HEK293 (cell line): ENCODE measurements around the gene AKT2.
A peak's percentile ranks its signal among the peaks of the same experiment; 100 is the strongest.

ENCODE experiments used
- CTCF ChIA-PET: fragments of 350-600 bp; formaldehyde crosslinking; extraction: SDS; loops from one replicate; lab custom pipeline; 2021; ENCODE audit warnings: antibody characterized with exemption; lab: Yijun Ruan, JAX
- POLR2A ChIA-PET: fragments of 300-600 bp; formaldehyde crosslinking; extraction: SDS; loops from one replicate; lab custom pipeline; 2020; ENCODE audit warnings: antibody characterized with exemption, inconsistent platforms; lab: Yijun Ruan, JAX
- H3K27ac ChIP-seq: fragments of 200-500 bp; sonication (Bioruptor generic); 2 replicates; pipeline ENCODE4 v1.5.1; 2014; ENCODE audit warnings: low read depth, low read length, control low read depth, inconsistent platforms; ENCODE audit errors: extremely low read depth
- H3K36me3 ChIP-seq, 2 experiments: fragments of 200-500 bp in 1 of 2; sonication (Bioruptor generic) in 1 of 2; 1 replicate in 1 of 2; 2 replicates in 1 of 2; pipeline ENCODE4 v1.5.1; 2014 to 2017; ENCODE audit warnings: inconsistent platforms in 2 of 2, low read length in 2 of 2; ENCODE audit not compliant: control insufficient read depth in 2 of 2, insufficient read depth in 1 of 2
- H3K4me1 ChIP-seq: fragments of 200-500 bp; sonication (Bioruptor generic); 2 replicates; pipeline ENCODE4 v1.5.1; 2014; ENCODE audit warnings: mild to moderate bottlenecking, low read length, inconsistent platforms; ENCODE audit not compliant: control insufficient read depth, insufficient read depth
- H3K4me3 ChIP-seq: 2 replicates; pipeline ENCODE4 v1.5.1; 2011; ENCODE audit warnings: low read depth, mild to moderate bottlenecking, control low read depth, low read length, moderate library complexity
- H3K9me3 ChIP-seq: fragments of 200-500 bp; sonication (Bioruptor generic); 2 replicates; pipeline ENCODE4 v1.5.1; 2014; ENCODE audit warnings: low read depth, low read length, inconsistent platforms; ENCODE audit not compliant: control insufficient read depth, insufficient read depth
- SALL2 ChIP-seq: fragments of 450-650 bp; formaldehyde crosslinking; IDR thresholded peaks from 2 replicates; pipeline ENCODE4 v1.5.0; 2017; ENCODE audit warnings: missing biosample characterization, mild to moderate bottlenecking, missing genetic modification characterization, borderline replicate concordance
- SCRT2 ChIP-seq: fragments of 450-650 bp; formaldehyde crosslinking; IDR thresholded peaks from 2 replicates; pipeline ENCODE4 v1.5.1; 2016; ENCODE audit warnings: missing biosample characterization, missing genetic modification characterization
- SP7 ChIP-seq: fragments of 450-650 bp; formaldehyde crosslinking; IDR thresholded peaks from 2 replicates; pipeline ENCODE4 v1.5.1; 2016; ENCODE audit warnings: missing biosample characterization, missing genetic modification characterization
- ZFP37 ChIP-seq: fragments of 450-650 bp; formaldehyde crosslinking; IDR thresholded peaks from 2 replicates; pipeline ENCODE4 v1.5.1; 2016; ENCODE audit warnings: missing biosample characterization, missing genetic modification characterization
- ZIC2 ChIP-seq: fragments of 450-650 bp; formaldehyde crosslinking; IDR thresholded peaks from 2 replicates; pipeline ENCODE4 v1.5.1; 2016; ENCODE audit warnings: missing biosample characterization, missing genetic modification characterization
- ZNF112 ChIP-seq: fragments of 450-650 bp; formaldehyde crosslinking; IDR thresholded peaks from 2 replicates; pipeline ENCODE4 v1.5.0; 2017; ENCODE audit warnings: missing biosample characterization, missing genetic modification characterization
- ZNF133 ChIP-seq: fragments of 450-650 bp; formaldehyde crosslinking; IDR thresholded peaks from 2 replicates; pipeline ENCODE4 v1.5.1; 2016; ENCODE audit warnings: missing biosample characterization, missing genetic modification characterization
- ZNF140 ChIP-seq: fragments of 450-650 bp; formaldehyde crosslinking; IDR thresholded peaks from 2 replicates; pipeline ENCODE4 v1.5.1; 2016; ENCODE audit warnings: missing biosample characterization, missing genetic modification characterization
- ZNF184 ChIP-seq: fragments of 450-650 bp; IDR thresholded peaks from 2 replicates; pipeline ENCODE4 v1.5.1; 2018; ENCODE audit warnings: missing biosample characterization, mild to moderate bottlenecking, missing genetic modification characterization
- ZNF19 ChIP-seq: fragments of 450-650 bp; formaldehyde crosslinking; IDR thresholded peaks from 2 replicates; pipeline ENCODE4; 2016; ENCODE audit warnings: missing biosample characterization, missing genetic modification characterization, low read depth
- ZNF350 ChIP-seq: fragments of 450-650 bp; formaldehyde crosslinking; IDR thresholded peaks from 2 replicates; pipeline ENCODE4 v1.5.0; 2017; ENCODE audit warnings: missing biosample characterization, mild to moderate bottlenecking, missing genetic modification characterization
- ZNF366 ChIP-seq: fragments of 450-650 bp; formaldehyde crosslinking; conservative IDR thresholded peaks from 2 replicates; pipeline ENCODE4 v1.5.1; 2016; ENCODE audit warnings: missing biosample characterization, missing genetic modification characterization
- ZNF423 ChIP-seq: fragments of 450-650 bp; formaldehyde crosslinking; IDR thresholded peaks from 2 replicates; pipeline ENCODE4 v1.5.1; 2016; ENCODE audit warnings: missing biosample characterization, missing genetic modification characterization
- ZNF473 ChIP-seq: fragments of 450-650 bp; formaldehyde crosslinking; IDR thresholded peaks from 2 replicates; pipeline ENCODE4 v1.5.1; 2017; ENCODE audit warnings: missing biosample characterization, missing genetic modification characterization
- ZNF501 ChIP-seq: fragments of 450-650 bp; formaldehyde crosslinking; IDR thresholded peaks from 2 replicates; pipeline ENCODE4 v1.5.1; 2016; ENCODE audit warnings: missing biosample characterization, missing genetic modification characterization
- ZNF544 ChIP-seq: fragments of 450-650 bp; formaldehyde crosslinking; IDR thresholded peaks from 2 replicates; pipeline ENCODE4 v1.5.0; 2017; ENCODE audit warnings: missing biosample characterization, missing genetic modification characterization
- ZNF571 ChIP-seq: fragments of 450-650 bp; formaldehyde crosslinking; IDR thresholded peaks from 2 replicates; pipeline ENCODE4 v1.5.0; 2017; ENCODE audit warnings: missing biosample characterization, missing genetic modification characterization
- ZNF792 ChIP-seq: fragments of 450-650 bp; formaldehyde crosslinking; IDR thresholded peaks from 2 replicates; pipeline ENCODE4 v1.5.1; 2016; ENCODE audit warnings: missing biosample characterization, missing genetic modification characterization
- TF ChIP-seq, protein P1 (sequence below): fragments of 450-650 bp; formaldehyde crosslinking; IDR thresholded peaks from 2 replicates; pipeline ENCODE4 v1.5.1; 2016; ENCODE audit warnings: missing biosample characterization, missing genetic modification characterization
- TF ChIP-seq, protein P2 (sequence below): fragments of 450-650 bp; formaldehyde crosslinking; IDR thresholded peaks from 2 replicates; pipeline ENCODE4 v1.5.1; 2016; ENCODE audit warnings: missing biosample characterization, missing genetic modification characterization
- TF ChIP-seq, protein P3 (sequence below): fragments of 450-650 bp; formaldehyde crosslinking; IDR thresholded peaks from 2 replicates; pipeline ENCODE4 v1.5.1; 2016; ENCODE audit warnings: missing biosample characterization, missing genetic modification characterization, low read depth

The AKT2 gene

DNA sequence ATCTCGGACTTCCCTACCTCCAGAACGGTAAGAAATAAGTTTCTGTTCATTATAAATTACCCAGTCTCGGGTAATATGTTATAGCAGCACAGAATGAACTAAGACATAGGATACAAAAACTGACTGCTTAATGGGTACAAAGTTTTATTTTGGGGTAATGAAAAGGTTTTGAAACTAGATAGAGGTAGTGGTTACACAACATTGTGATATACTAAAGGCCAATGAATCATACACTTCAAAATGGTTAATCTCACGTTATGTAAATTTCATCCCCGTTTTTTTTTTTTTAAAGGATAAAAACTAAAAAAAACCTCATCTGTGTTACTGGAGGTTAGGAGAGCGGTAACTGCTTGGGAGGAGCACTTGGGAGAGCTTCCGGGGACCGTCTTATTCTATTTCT is 23.5 kb downstream of the AKT2 start:
- POLR2A ChIA-PET: interaction anchor here (0.5 to 1.1 kb wide), 3 partner anchors 17 to 817 kb away, joined by 3 to 5 read pairs (median 3); no protein-coding TSS in a partner anchor
- CTCF ChIA-PET: no interaction called here
- TF ChIP-seq ZNF19 (no peak), ZNF350 (no peak), ZNF473 (tag by site-specific recombination) (no peak), ZNF133 (tag by site-specific recombination) (no peak), ZNF571 (no peak)
- TF ChIP-seq, protein P1, sequence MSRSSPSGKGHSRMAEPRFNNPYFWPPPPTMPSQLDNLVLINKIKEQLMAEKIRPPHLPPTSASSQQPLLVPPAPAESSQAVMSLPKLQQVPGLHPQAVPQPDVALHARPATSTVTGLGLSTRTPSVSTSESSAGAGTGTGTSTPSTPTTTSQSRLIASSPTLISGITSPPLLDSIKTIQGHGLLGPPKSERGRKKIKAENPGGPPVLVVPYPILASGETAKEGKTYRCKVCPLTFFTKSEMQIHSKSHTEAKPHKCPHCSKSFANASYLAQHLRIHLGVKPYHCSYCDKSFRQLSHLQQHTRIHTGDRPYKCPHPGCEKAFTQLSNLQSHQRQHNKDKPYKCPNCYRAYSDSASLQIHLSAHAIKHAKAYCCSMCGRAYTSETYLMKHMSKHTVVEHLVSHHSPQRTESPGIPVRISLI (tag by site-specific recombination): no peak

DNA sequence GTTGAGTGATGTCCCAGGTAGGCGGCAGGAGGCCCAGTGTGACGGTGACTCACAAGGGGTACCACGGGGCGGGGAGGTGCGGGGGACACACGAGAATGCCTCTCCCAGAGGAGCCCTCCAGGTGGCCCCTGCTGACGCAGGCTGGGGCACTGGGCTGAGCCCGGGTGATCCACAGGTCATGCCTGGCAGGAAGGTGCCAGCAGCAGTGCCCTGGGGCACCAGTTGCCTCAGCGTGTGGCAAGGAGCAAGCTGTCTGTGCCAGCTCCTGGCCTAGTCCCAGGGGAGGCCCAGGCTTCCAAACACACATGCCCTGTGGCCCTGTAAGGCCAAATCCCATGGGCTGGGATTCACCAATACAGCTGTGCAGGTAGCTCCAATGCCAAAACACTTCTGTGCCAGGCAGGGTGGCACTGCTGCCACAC is 28.0 kb downstream of the AKT2 start:
- ChIA-PET CTCF (no interaction called here), POLR2A (no interaction called here)
- Histone ChIP-seq H3K36me3 (peaks cover 56 to 89% of the 10 kb centered on the region in 2 experiments), H3K9me3 (no peaks in the 10 kb centered on the region), H3K4me3 (no peak overlapping the region), H3K4me1 (peaks cover 6% of the 10 kb centered on the region; the same call in 1 of the 2 replicates), H3K27ac (no peak overlapping the region)
- TF ChIP-seq, protein P1 (tag by site-specific recombination): no peak
- TF ChIP-seq SCRT2 (tag by site-specific recombination): 0 out of 2 replicates have a peak, but pooled peaks have one; percentile 25
- TF ChIP-seq ZIC2: peak; percentile 78
- no peak for TF ChIP-seq ZFP37 (tag by site-specific recombination)
- TF ChIP-seq ZNF423 (tag by site-specific recombination): no peak
- TF ChIP-seq, protein P2, sequence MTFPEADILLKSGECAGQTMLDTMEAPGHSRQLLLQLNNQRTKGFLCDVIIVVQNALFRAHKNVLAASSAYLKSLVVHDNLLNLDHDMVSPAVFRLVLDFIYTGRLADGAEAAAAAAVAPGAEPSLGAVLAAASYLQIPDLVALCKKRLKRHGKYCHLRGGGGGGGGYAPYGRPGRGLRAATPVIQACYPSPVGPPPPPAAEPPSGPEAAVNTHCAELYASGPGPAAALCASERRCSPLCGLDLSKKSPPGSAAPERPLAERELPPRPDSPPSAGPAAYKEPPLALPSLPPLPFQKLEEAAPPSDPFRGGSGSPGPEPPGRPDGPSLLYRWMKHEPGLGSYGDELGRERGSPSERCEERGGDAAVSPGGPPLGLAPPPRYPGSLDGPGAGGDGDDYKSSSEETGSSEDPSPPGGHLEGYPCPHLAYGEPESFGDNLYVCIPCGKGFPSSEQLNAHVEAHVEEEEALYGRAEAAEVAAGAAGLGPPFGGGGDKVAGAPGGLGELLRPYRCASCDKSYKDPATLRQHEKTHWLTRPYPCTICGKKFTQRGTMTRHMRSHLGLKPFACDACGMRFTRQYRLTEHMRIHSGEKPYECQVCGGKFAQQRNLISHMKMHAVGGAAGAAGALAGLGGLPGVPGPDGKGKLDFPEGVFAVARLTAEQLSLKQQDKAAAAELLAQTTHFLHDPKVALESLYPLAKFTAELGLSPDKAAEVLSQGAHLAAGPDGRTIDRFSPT: peak; percentile 87

More for the DNA sequence above, 23.5 kb downstream of the AKT2 start:
- H3K4me1 ChIP-seq: 0 out of 2 replicates have a peak, but pooled peaks cover 3% of the 10 kb centered on the region
- peaks cover 48 to 75% of the 10 kb centered on the region in 2 experiments for H3K36me3 ChIP-seq
- no peaks in the 10 kb centered on the region for H3K9me3 ChIP-seq
- H3K27ac ChIP-seq: no peak overlapping the region
- no peak overlapping the region for H3K4me3 ChIP-seq

DNA sequence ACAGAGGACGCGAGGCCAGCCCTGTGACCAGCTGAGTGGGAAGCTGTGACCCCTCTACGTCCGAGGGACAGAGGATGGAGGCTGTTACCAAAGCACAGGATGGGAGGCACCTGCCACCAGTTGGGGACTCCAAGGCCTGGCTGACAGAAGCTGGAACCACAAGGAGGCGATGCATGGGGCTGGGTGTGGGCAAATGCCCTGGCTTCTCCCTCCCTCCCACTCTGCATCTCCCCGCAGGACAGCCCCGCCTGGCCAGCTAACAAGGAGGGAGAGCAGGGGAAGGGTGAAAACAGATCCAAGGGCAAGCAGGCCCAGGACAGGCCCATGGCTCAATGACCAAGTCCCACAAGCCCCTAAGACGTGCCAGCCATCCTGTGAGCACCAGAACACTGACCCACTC is 28.6 kb downstream of the AKT2 start:
- POLR2A ChIA-PET: no interaction called here
- TF ChIP-seq, protein P2: no peak
- TF ChIP-seq SP7 (tag by site-specific recombination) (no peak), ZNF366 (tag by site-specific recombination) (no peak), ZNF112 (tag by site-specific recombination) (no peak), ZNF501 (tag by site-specific recombination) (no peak), ZNF792 (tag by site-specific recombination) (no peak), ZNF544 (tag by site-specific recombination) (no peak), SALL2 (no peak), ZNF184 (tag by site-specific recombination) (no peak), ZNF140 (tag by site-specific recombination) (no peak)
- TF ChIP-seq, protein P3, sequence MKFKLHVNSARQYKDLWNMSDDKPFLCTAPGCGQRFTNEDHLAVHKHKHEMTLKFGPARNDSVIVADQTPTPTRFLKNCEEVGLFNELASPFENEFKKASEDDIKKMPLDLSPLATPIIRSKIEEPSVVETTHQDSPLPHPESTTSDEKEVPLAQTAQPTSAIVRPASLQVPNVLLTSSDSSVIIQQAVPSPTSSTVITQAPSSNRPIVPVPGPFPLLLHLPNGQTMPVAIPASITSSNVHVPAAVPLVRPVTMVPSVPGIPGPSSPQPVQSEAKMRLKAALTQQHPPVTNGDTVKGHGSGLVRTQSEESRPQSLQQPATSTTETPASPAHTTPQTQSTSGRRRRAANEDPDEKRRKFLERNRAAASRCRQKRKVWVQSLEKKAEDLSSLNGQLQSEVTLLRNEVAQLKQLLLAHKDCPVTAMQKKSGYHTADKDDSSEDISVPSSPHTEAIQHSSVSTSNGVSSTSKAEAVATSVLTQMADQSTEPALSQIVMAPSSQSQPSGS (tag by site-specific recombination): no peak
- no peaks in the 10 kb centered on the region for H3K9me3 ChIP-seq
- peaks cover 60 to 89% of the 10 kb centered on the region in 2 experiments for H3K36me3 ChIP-seq
- peak overlapping the region; percentile 31; the same call in 1 of the 2 replicates for H3K27ac ChIP-seq
- H3K4me1 ChIP-seq: peaks cover 6% of the 10 kb centered on the region; the same call in 1 of the 2 replicates
- CTCF ChIA-PET: no interaction called here
- H3K4me3 ChIP-seq: no peak overlapping the region
